ENCODE measurements around the gene GALC.

- TF ChIP-seq, protein P1, sequence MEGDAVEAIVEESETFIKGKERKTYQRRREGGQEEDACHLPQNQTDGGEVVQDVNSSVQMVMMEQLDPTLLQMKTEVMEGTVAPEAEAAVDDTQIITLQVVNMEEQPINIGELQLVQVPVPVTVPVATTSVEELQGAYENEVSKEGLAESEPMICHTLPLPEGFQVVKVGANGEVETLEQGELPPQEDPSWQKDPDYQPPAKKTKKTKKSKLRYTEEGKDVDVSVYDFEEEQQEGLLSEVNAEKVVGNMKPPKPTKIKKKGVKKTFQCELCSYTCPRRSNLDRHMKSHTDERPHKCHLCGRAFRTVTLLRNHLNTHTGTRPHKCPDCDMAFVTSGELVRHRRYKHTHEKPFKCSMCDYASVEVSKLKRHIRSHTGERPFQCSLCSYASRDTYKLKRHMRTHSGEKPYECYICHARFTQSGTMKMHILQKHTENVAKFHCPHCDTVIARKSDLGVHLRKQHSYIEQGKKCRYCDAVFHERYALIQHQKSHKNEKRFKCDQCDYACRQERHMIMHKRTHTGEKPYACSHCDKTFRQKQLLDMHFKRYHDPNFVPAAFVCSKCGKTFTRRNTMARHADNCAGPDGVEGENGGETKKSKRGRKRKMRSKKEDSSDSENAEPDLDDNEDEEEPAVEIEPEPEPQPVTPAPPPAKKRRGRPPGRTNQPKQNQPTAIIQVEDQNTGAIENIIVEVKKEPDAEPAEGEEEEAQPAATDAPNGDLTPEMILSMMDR (IDR thresholded peaks at IDR 0.05; ENCODE audit: insufficient read depth, low read length, poor library complexity, severe bottlenecking), result no peak
- no peak for TF ChIP-seq EZH2phosphoT487 (conservative IDR thresholded peaks at IDR 0.05; ENCODE audit: low read length)
Measured at GRCh38 chr14:88004506-88005036, 11.6 kb upstream of the GALC start.
